Activated gamma-delta T cell treated with Interleukin-2 at 50 U/mL for 16 hours (primary cell): ENCODE data around the gene GDAP2.
"Not testable (repeated sequence)": the region's sequence is repeated elsewhere in the genome, so short reads cannot be mapped to it uniquely, and the experiment has no call there.

Experiments
- DNase-seq: peaks from one replicate; pipeline ENCODE4 v3.0.0-alpha.2; 2020

The GDAP2 gene

GRCh38 chr1:117929343-117930172, at the start of gene GDAP2, which contains the start of gene WDR3:
TSS of gene GDAP2 (minus strand) at chr1:117929621. CDS start at chr1:117920357, 9,264 bp downstream.
TSS of gene WDR3 (plus strand) at chr1:117929739. CDS start at chr1:117933320, 3,581 bp downstream.
- DNase-seq, result peak; percentile 93

- no peak for DNase-seq
Measured at GRCh38 chr1:117976381-117976780, 47.0 kb upstream of the GDAP2 start.

GRCh38 chr1:117971777-117972176, 42.4 kb upstream of the GDAP2 start:
- DNase-seq, result no peak

- no peak for DNase-seq
Measured at GRCh38 chr1:117970252-117970651, 40.8 kb upstream of the GDAP2 start.

- DNase-seq, result no peak
Measured at GRCh38 chr1:117967881-117968280, 38.5 kb upstream of the GDAP2 start.

GRCh38 chr1:117967477-117967876, 38.1 kb upstream of the GDAP2 start:
- DNase-seq, result no peak

GRCh38 chr1:117964290-117965038, 35.0 kb upstream of the GDAP2 start:
- no peak for DNase-seq

- no peak for DNase-seq
Measured at GRCh38 chr1:117959364-117959763, 29.9 kb upstream of the GDAP2 start.

- no peak for DNase-seq
Measured at GRCh38 chr1:117952386-117952785, 23.0 kb upstream of the GDAP2 start.

- DNase-seq, result no peak
Measured at GRCh38 chr1:117942293-117942692, 12.9 kb upstream of the GDAP2 start.

- DNase-seq, result no peak
Measured at GRCh38 chr1:117933769-117934168, 4.3 kb upstream of the GDAP2 start.

GRCh38 chr1:117932576-117932975, 3.2 kb upstream of the GDAP2 start:
- DNase-seq, result no peak

GRCh38 chr1:117930484-117930883, 1.1 kb upstream of the GDAP2 start:
- DNase-seq, result no peak

- no peak for DNase-seq
Measured at GRCh38 chr1:117930173-117930447, 689 bp upstream of the GDAP2 start.

- DNase-seq, result peak; percentile 38
Measured at GRCh38 chr1:117928881-117929342, 509 bp downstream of the GDAP2 start.

GRCh38 chr1:117925981-117926380, 3.4 kb downstream of the GDAP2 start:
- DNase-seq, result no peak

GRCh38 chr1:117922717-117923116, 6.7 kb downstream of the GDAP2 start:
- not testable (repeated sequence) for DNase-seq

GRCh38 chr1:117921991-117922390, 7.4 kb downstream of the GDAP2 start:
- DNase-seq, result no peak

- no peak for DNase-seq
Measured at GRCh38 chr1:117919376-117919775, 10.0 kb downstream of the GDAP2 start.

- no peak for DNase-seq
Measured at GRCh38 chr1:117911051-117911450, 18.4 kb downstream of the GDAP2 start.

- DNase-seq, result no peak
Measured at GRCh38 chr1:117905019-117905418, 24.4 kb downstream of the GDAP2 start.

GRCh38 chr1:117904485-117904884, 24.9 kb downstream of the GDAP2 start:
- DNase-seq, result no peak

- no peak for DNase-seq
Measured at GRCh38 chr1:117902944-117903343, 26.5 kb downstream of the GDAP2 start.

GRCh38 chr1:117899801-117900200, 29.6 kb downstream of the GDAP2 start:
- DNase-seq, result no peak
